ENCODE results near the gene PTPRN2.

Gene PTPRN2

GRCh38 chr7:157614457-157615020, 973.1 kb downstream of the PTPRN2 start:
- DNase-seq: no peak

- no peak for DNase-seq
Observed at GRCh38 chr7:157613575-157614322, 973.9 kb downstream of the PTPRN2 start.

GRCh38 chr7:157612664-157613561, 974.7 kb downstream of the PTPRN2 start:
- DNase-seq: no peak

- DNase-seq: no peak
Observed at GRCh38 chr7:157612009-157612663, 975.5 kb downstream of the PTPRN2 start.

GRCh38 chr7:157611341-157611740, 976.3 kb downstream of the PTPRN2 start:
- DNase-seq: no peak

GRCh38 chr7:157610671-157611295, 976.8 kb downstream of the PTPRN2 start:
- DNase-seq: no peak

GRCh38 chr7:157609932-157610640, 977.5 kb downstream of the PTPRN2 start:
- no peak for DNase-seq

- no peak for DNase-seq
Observed at GRCh38 chr7:157609516-157609915, 978.1 kb downstream of the PTPRN2 start.

GRCh38 chr7:157607218-157607617, 980.4 kb downstream of the PTPRN2 start:
- no peak for DNase-seq

GRCh38 chr7:157606140-157606539, 981.5 kb downstream of the PTPRN2 start:
- no peak for DNase-seq

- no peak for DNase-seq
Observed at GRCh38 chr7:157605638-157606037, 982.0 kb downstream of the PTPRN2 start.

- no peak for DNase-seq
Observed at GRCh38 chr7:157604661-157605381, 982.8 kb downstream of the PTPRN2 start.

- DNase-seq: no peak
Observed at GRCh38 chr7:157603716-157604115, 983.9 kb downstream of the PTPRN2 start.

GRCh38 chr7:157603005-157603404, 984.6 kb downstream of the PTPRN2 start:
- no peak for DNase-seq

- no peak for DNase-seq
Observed at GRCh38 chr7:157602581-157602980, 985.0 kb downstream of the PTPRN2 start.

GRCh38 chr7:157602156-157602555, 985.5 kb downstream of the PTPRN2 start:
- DNase-seq: no peak

GRCh38 chr7:157601530-157601929, 986.1 kb downstream of the PTPRN2 start:
- DNase-seq: no peak

GRCh38 chr7:157599491-157599890, 988.1 kb downstream of the PTPRN2 start:
- no peak for DNase-seq

- no peak for DNase-seq
Observed at GRCh38 chr7:157597562-157597961, 990.1 kb downstream of the PTPRN2 start.

GRCh38 chr7:157596881-157597280, 990.7 kb downstream of the PTPRN2 start:
- no peak for DNase-seq

- no peak for DNase-seq
Observed at GRCh38 chr7:157596471-157596870, 991.2 kb downstream of the PTPRN2 start.
